HG03457 (cell line): ENCODE measurements around the gene C1QTNF6.

Experiments
- ATAC-seq: cut with Tn5 transposase; IDR thresholded peaks from one replicate; pipeline ENCODE4 v1.9.1; 2021; ENCODE audit warnings: moderate number of reproducible peaks; ENCODE audit not compliant: unreplicated experiment

Gene C1QTNF6

DNA sequence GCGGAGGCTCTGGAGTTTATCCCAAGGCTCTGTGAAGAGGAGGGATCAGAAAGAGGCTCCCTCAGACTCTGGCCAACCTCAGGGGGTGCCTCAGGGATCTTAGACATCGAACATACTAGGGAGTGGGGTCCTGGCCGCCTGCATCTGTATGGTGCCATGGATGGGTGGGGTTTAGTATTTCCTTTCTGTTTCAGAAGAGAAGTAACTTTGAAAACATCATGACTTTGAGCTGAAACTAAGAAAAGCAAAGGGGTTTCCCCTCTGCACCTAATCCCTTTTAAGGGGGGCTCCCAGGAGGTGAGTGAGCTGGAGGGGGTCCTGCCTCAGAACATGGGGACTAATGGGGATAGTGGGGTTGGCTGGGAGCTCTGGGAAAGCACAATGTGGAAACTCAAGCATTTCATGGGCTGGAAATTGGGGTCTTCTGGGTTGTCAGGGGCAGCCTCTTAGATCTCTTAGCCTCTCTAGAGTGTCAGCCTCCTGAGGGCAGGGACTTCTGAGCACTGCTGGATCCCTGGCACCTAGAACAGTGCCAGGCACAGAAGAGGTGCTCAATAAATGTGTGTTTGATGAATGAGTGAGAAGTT lies 36.0 kb upstream of the C1QTNF6 start:
- ATAC-seq, result no peak

DNA sequence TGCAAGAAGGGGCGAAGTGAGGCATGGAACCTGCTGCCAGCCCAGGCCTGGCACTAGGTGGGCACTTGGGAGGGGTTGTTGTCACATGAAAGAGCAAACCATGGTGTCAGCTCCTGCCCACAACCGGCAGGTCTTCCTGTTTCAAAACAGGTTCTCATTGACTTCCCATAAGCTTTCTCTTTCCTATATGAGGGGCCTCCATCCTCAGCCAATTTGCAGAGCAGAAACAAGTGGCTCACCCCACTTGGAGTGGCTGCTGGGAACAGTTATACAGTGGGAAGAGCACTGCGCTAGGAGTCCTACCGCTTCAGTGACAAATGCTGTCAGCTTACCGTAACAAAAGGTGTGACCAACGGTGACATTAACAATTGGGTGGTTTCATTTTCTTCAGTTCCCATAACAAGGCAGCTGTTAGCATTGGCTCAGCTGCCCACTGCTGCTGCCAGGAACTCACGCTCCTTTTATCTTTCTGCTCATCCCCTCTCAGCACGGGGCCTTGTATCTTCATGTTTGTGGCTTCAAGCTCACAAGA lies 34.5 kb upstream of the C1QTNF6 start:
- ATAC-seq, result no peak

DNA sequence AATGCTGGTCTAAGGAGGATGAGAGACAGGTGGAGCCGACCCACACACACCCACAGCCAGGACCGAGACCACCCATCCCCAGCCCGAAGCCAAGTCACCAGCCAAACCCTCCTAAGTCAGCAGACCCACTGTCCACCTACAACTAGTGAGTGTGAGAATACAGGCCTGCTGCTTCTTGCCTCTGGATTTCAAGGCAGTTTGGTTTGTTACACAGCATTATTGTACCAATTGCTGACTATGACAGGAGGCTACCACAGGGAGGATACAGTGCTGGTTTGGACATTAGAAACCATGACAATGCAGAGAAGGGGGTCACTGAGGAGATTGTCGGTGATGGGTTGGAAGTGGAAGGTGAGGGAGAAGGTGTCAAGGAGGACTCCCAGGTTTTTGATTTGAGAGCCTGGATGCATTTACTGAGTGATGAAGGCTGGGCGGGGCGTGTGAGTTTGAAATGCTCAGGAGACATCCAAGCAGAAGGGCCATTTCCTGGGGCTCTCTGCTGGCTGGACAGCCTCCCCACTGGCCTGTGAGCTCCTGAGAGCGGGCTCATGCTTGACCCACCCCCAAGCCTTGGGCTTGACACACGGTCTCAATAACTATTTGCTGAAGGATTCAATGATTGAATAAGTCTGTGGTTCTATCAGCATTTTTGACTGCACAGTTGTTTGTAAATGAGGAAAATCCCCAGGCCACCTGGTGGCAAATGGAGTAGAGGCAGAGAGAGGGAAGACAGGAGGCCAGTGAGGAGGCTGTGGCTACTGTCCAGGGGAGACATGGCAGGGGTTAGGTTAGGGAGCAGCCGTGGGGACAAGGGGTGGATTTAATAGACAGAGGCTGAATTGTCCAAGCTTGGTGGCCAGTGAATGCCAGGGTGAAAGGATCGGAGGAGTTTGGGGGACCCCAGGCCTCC lies 33.6 kb upstream of the C1QTNF6 start:
- no peak for ATAC-seq

DNA sequence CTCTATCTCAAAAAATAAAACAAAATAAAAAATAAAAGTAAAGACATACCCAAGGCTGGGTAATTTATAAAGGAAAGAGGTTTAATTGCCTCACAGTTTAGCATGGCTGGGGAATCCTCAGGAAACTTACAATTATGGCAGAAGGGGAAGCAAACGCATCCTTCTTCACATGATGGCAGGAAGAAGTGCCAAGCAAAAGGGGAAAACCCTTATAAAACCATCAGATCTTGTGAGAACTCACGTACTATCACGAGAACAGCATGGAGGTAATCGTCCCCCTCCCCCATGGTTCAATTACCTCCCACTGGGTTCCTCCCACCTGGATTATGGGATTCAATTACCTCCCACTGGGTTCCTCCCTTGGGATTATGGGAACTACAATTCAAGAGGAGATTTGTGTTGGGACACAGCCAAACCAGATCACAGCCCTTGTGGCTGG lies 32.5 kb upstream of the C1QTNF6 start:
- ATAC-seq, result no peak

DNA sequence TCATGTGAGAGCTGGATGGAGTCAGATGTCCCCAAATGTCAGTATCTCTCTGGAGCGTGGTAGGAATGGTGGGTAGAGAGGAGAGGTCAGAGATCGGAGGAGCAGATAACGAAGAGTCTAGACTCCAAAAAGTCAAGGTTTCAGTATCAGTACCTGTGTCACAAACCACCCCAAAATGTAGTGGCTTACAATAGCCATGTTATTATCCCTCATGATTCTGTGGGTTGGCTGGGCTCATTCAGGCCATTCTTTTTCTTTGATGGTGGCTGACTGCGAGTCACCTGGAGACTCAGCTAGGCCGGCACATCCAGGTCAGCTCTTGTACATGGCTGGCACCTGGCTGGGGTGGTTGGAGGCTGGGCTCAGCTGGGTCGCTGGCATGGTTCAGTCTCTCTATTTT lies 31.5 kb upstream of the C1QTNF6 start:
- peak; percentile 5 for ATAC-seq

DNA sequence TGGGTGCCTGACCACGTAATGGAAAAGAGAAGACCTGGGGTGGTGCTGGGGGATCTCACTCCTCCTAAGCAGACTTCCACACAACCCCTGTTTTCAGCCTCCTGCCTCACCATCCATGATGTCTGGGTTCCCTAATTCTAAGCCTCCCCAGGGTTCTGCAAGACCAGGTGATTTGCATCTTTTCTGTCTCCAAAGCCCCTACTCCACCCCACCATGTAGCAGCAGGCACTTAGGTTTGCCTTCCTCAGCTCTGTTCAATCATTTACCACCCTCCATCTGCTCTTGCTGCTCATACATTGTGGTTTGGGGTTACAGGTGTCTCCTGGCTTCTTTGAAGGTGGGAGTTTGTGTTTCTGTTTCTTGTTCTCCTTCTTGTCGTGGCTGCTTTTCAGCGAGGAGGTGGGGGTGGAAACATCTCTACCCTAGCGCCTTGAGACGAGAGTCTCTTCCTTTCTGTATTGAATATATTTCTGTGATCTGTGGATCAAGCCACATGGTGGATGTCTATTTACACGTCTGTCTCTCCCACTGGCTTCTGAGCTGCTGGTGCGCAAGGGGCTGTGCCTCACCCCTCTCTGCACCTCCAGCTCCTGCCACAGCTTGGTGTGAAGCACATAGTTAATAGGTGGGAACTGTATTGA lies 30.8 kb upstream of the C1QTNF6 start:
- peak; percentile 47 for ATAC-seq

DNA sequence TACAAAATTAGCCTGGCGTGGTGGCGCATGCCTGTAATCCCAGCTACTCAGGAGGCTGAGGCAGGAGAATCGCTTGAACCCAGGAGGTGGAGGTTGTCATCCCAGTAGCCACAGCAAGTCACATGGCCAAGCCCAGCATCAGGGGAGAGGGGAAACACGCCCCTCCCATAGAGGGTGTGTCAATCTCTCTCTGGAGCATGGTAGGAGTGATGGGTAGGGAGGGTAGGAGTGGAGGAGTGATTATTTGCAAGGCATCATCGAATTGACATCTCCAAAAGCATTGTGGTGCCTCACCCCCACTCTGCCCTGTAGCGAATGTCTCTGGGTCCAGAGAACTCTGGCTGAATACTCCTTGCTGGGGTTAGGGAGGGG lies 30.3 kb upstream of the C1QTNF6 start:
- ATAC-seq, result no peak

DNA sequence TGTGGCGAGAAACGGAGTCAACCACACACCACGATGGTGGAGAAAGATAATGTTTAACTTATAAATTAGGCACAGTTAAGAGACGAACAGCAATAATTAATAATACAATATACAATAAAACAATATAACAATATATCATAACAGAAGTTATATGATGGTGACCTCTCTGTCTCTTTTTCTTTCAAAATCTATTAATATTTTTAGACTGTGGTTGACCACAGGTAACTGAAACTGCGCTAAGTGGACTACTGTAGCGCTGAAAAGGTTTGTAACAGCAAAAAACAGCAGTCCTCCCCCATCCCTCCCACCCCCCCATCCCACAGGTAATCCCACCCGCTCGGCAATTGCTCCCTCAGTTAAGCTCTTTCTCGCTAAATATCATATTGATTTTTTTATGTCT lies 27.8 kb upstream of the C1QTNF6 start:
- no peak for ATAC-seq

DNA sequence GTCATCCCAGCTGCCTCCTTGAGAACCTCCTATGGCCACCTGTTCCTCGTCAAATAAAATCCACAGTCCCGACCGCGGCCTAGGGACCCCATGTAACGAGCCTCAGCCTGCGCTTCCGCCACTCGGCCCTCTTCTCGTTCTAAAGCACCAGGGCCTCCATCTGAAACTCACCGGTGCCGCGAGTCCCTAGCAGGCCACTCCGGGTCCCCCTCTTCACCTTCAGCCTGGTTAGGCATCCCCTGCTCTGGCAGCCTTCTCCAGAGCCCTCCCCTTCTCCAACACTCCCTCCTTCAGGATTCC lies 26.6 kb upstream of the C1QTNF6 start:
- no peak for ATAC-seq

DNA sequence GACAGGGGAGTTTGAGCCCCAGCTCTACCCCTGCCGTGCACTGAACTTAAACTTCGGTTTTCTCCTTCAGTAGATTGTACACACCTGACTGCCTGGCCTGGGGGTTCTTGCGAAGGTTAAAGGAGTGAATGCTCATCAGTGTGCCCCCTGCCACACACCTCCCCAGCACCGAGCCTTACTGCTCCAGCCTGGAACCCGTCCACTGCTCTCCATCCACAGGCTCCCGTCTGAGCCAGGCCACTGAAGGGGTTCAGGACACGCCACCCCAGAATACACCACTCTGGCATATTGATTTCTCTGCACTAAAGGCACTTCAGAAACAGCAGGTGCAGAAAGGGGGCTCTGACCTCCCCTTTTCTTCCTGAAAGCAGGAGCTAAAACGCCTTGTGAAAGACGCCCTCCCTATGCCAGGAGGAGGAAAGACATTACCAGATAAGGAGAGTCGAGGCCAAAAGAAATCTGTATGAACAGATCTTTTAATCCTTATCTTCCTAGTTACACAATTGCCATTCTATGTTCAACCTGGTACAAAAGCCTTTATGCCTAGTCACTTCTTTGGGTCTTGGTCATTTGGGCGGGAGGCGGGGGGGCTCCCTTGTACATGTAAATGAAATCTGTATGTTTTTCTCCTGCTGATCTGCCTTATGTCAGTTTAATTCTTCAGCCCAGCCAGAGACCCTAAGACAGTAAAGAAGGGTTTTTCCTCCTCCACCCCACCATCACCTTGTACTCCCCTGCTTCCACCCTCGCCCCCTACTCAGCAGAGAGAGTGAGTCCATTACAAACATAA lies 26.1 kb upstream of the C1QTNF6 start:
- no peak for ATAC-seq

DNA sequence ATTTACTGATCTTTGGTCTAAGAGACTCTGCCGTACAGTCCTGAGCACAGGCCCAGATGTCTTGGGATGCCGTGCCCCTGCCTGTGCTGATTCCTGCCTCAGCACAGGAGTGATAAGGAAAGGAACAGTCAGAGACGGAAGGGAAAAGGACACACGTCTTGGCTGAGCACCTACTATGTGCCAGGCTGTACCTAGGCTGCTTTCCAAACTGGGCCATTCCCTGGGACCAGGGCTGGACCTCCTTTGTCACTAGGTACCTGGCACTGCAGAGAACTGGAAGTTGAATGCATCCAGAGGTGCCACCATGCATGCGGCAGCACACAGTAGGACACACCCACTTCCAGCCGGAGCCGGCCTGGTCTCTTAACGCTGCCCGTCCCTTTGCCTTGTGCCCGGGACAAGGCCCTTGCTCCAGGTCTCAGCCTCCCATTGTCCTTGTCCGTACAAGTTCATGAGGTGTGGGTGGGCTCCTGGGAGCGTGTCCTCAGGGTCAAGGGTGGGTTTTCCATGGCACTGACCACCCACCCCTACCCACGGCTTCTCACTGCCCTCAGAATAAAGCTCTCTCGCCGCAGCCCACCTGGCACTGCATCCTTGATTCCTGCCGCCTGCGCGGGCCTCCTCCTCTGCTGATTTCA lies 25.3 kb upstream of the C1QTNF6 start:
- no peak for ATAC-seq

DNA sequence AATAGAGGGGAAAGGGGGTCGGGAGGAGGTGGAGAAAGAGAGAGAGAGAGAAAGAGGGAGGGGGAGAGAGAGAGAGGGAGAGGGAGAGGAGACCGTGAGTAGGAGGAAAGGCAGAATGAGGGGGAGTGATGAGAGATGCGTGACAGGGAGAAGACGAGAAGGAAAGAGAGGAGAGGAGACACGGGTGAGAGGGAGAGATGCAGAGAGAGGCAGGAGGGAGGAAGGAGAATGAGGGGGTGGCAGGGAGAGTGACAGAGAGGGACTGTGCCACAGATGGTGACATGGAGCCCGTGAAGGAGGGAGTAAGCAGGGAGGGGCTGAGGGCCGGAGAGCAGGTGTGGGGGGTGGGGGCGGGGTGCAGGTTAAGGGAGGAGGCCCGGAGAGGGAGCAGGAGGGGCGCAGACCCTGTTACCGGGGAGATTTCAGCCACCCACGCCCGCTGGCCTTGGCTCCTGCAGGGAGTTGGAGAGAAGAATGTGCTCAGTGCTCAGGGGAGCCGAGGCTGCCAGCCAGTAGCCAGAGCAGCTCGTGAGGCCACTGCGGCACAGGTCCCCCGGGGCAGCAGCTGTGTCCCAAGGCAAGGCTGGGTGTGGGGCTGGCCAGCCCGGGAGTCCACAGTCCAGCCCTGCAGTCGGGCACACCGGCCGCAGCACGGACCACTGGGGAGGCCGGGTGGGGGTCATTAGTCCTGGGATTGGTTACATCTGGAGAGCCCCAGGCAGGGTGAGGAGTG lies 24.3 kb upstream of the C1QTNF6 start, which contains the start of gene SSTR3:
TSS of gene SSTR3 (minus strand) at position 304 of the 733 bp plus-strand sequence. CDS start 4,674 bp downstream, outside the sequence.
- ATAC-seq, result no peak

DNA sequence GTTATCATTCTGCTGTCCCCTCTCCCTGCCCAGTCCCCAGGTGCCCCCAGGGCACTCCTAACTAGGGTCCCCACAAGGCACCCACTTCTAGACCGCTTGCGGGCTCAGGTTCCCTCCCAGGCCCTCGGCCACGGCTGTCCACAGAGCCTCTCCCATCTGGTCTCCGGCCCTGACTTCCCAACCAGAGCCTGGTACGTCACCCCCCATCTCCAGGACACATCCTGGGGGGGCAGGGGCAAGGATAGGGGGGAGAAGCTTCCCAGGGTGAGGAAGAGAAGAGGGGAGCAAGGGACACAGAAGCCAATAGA lies 23.8 kb upstream of the C1QTNF6 start:
- ATAC-seq, result no peak

DNA sequence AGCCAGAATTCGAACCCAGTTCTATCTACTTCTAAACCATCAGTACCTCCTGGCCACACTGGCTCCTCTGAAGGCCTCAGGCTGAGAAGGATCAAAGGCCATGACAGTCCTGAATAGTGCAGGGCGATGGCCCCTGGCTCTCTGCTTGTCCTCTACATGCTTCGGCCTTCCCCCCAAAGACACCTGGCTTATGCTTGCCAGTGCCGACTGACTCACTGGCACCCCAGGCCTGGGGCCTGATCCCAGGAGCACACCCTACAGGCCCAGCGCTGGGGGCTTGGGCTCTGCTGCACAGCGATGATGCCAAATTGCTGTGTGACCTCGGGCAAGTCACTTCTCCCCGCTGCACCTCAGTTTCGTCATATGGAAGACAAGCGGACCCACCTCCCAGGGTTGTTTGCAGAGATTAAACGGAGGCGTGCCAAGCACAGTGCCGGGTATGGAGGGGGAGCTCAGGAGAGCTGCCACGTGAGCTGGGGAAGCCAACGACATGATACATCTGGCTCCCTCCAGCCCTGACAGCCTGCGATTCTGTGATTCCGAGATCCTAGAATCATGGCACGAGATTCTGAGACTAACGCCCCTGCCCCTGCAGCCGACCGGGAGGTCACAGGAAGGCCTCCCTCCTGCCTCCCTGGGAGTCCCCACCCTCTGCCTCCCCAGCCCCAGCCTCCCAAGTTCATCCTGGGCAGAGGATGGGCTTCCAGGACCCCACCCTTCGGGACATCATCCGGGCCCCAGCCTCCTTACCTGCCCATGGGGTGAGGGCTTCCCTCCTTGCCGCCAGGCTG lies 23.2 kb upstream of the C1QTNF6 start:
- no peak for ATAC-seq

DNA sequence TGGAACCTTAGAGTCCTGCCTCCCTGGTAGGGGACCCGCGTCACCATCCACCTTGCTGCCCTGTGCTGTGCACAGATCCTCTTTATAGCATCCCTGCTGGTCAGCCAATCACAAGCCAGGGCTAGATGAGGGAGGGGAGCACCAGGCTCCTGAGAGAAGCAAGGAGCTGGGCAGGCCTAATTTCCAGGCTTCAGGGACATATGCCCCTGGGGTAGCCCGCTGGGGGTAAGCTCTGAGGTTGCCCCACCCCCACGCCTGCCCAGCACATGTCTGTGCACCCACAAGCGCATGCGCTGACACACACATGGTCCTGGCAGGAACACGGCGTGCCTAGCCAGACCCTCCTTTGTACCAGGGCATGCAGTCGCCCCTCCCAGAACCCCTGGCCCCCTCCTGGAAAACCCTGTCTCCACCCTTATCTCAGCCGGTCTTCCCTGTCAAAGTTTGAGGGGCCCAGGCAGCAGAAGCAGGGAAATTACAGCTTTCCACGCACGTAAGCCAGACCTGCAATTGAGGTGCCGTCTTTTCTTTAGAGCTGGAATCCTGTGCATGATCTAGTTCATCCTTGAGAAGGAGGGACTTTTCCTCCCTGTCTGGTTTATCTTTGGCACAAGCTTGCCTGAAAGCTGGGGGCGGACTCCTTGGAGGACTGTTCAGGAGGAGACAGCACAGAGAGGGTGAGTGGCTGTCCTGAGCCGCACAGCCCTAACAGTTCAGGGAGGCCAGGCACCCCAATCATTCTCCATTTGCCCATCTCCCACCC lies 22.2 kb upstream of the C1QTNF6 start:
- no peak for ATAC-seq

DNA sequence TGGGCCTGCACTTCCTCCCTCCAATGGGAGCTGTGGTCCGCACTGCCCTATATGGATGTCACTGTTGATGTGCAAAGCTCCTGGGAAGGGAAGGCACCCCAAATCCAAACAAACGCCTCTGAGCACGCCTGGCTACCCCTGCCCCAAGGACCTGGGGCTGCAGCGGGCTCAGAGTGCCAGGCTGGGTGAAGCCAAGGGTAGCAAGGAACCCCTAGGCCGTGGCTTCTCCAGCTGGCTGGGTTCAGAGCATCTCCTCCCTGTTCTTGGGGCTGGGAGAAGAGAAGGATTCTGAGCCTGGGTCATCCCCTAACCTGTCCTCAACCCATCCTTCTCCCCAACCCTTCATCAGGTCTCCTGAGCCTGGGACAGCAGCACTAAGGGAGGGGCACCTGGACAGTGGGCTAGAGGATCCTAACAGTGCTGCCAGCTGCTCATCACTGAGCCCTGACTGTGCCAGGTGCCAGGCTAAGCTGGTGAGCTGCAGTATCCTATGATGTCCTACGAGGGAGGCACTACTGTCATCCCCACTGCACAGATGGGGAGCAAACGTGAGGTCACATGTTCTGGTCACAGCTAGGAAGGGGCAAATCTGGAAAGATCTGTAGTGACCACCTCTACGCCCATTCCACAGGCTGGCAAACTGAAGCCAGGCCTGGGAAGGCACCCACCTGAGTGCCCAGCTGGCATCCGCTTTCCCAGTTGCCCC lies 21.2 kb upstream of the C1QTNF6 start:
- ATAC-seq, result no peak

DNA sequence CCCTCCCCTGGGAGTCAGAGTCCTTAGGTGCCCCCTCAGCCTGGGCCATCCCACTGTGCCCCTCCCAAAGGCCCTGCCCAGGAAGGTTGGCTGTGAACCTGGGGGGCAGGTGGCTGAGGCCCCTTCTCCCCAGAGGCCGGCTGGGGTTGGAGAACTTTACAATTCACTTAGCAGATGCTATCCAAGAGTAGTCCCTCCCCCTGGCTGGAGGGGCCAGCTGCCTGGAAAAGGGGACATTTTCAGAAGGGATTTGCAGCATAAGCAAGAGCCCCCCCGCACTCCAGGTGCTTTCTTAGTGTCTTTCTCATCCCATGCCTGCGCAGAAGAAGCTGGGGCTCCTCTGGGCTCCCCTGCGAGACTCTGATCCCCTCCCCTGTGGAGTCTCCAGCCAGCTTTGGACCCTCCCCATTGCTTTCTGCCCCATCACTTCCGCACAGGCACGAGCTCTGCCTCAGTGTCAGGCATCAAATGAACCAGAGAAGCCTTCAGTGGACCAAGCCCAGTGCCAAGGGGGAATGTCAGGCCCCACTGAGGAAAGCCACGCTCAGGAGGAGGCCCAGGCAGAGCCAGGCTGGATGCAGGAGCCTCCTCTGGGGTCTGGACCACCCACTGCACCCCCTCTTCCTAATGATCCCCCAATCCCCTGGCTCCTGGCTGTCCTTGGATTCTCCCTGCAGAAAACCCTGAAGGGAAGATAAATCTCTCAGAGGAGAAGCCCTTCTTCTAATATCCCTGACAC lies 20.5 kb upstream of the C1QTNF6 start:
- ATAC-seq, result no peak
